DOHH2 (cell line): ENCODE data around the gene SPINDOC.

Source experiments
- H3F3A ChIP-seq: fragments of 200-600 bp; sonication (generic), shearing (Covaris generic); 2 replicates; pipeline ENCODE4 v1.6.0; 2016; ENCODE audit warnings: antibody characterized with exemption, mild to moderate bottlenecking; ENCODE audit not compliant: control insufficient read depth, insufficient read depth
- H3K27ac ChIP-seq: fragments of 200-600 bp; sonication (generic); 2 replicates; pipeline ENCODE4 v1.5.1; 2014; ENCODE audit warnings: low read depth, mild to moderate bottlenecking, low read length, moderate library complexity
- H3K27me3 ChIP-seq: fragments of 200-600 bp; sonication (generic); 2 replicates; pipeline ENCODE4 v1.6.1; 2014; ENCODE audit warnings: mild to moderate bottlenecking, low read length, mixed read lengths; ENCODE audit not compliant: control insufficient read depth
- H3K36me3 ChIP-seq: fragments of 200-600 bp; sonication (generic); 2 replicates; pipeline ENCODE4 v1.6.1; 2014; ENCODE audit warnings: mild to moderate bottlenecking, low read length, moderate library complexity, mixed read lengths; ENCODE audit not compliant: control insufficient read depth
- H3K4me1 ChIP-seq: fragments of 200-600 bp; sonication (generic); 2 replicates; pipeline ENCODE4 v1.6.1; 2014; ENCODE audit warnings: mild to moderate bottlenecking, low read length, mixed read lengths; ENCODE audit not compliant: control insufficient read depth
- H3K4me2 ChIP-seq: fragments of 200-600 bp; sonication (generic); 2 replicates; pipeline ENCODE4 v1.6.0; 2014; ENCODE audit warnings: mild to moderate bottlenecking, low read length, moderate library complexity
- H3K4me3 ChIP-seq: fragments of 200-600 bp; sonication (generic); 2 replicates; pipeline ENCODE4 v1.5.1; 2014; ENCODE audit warnings: mild to moderate bottlenecking, low read length, mixed read lengths
- H3K79me2 ChIP-seq: fragments of 200-600 bp; sonication (generic); 2 replicates; pipeline ENCODE4 v1.6.1; 2014; ENCODE audit warnings: mild to moderate bottlenecking, low read length, mixed read lengths; ENCODE audit not compliant: control insufficient read depth
- H3K9me2 ChIP-seq: fragments of 200-600 bp; sonication (generic); replicated peaks from 2 replicates; pipeline ENCODE4 v1.6.1; 2014; ENCODE audit warnings: mild to moderate bottlenecking, low read length, mixed read lengths; ENCODE audit not compliant: control insufficient read depth
- H3K9me3 ChIP-seq: fragments of 200-600 bp; sonication (generic); 2 replicates; pipeline ENCODE4 v1.6.1; 2014; ENCODE audit warnings: antibody characterized with exemption, low read length, mixed read lengths; ENCODE audit not compliant: control insufficient read depth, insufficient read depth
- H4K20me1 ChIP-seq: fragments of 200-600 bp; sonication (generic); 2 replicates; pipeline ENCODE4 v1.6.0; 2014; ENCODE audit warnings: low read depth, mild to moderate bottlenecking, antibody characterized with exemption, low read length, moderate library complexity; ENCODE audit not compliant: control insufficient read depth, insufficient read depth
- CTCF ChIP-seq: fragments of 200-600 bp; sonication (generic); IDR thresholded peaks from one replicate; pipeline ENCODE4 v1.5.1; 2014; ENCODE audit warnings: antibody characterized with exemption, mild to moderate bottlenecking, low read depth, low read length; ENCODE audit not compliant: poor library complexity, severe bottlenecking
- EZH2phosphoT487 ChIP-seq: fragments of 200-600 bp; sonication (generic); IDR thresholded peaks from 2 replicates; pipeline ENCODE4 v1.6.1; 2017; ENCODE audit warnings: borderline replicate concordance, mild to moderate bottlenecking, antibody characterized with exemption, low read length, moderate library complexity, mixed read lengths

Gene SPINDOC

DNA sequence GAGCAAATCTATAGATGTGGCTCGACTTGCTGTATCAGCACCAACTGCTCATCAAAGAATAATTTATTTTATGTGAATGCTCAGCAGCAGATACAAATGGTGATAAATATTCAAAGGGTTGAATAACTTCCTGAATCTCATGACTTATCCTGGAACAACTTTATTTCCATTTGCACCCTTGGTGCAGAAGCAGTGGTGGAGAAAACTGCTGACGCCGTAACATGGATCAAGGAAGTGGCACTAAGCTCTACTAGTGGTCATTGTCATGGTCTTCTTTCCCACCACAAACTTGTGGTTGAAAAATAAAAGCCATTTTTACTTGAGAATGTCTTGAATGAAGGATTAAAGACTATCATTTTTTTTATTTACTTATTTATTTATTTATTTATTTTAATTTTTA, 40.2 kb downstream of the SPINDOC start:
- Histone ChIP-seq H3K4me1 (peaks cover 7% of the 10 kb centered on the region), H3K9me2 (no peaks in the 10 kb centered on the region), H3K4me3 (no peak overlapping the region), H3K4me2 (no peak overlapping the region), H3K36me3 (peaks cover 25% of the 10 kb centered on the region), H3K9me3 (no peaks in the 10 kb centered on the region), H3K27me3 (no peaks in the 10 kb centered on the region), H3K79me2 (peaks cover 91% of the 10 kb centered on the region), H4K20me1 (peaks cover 11% of the 10 kb centered on the region), H3K27ac (no peak overlapping the region), H3F3A (no peaks in the 10 kb centered on the region)
- no peak for TF ChIP-seq EZH2phosphoT487
- no peak for TF ChIP-seq CTCF

DNA sequence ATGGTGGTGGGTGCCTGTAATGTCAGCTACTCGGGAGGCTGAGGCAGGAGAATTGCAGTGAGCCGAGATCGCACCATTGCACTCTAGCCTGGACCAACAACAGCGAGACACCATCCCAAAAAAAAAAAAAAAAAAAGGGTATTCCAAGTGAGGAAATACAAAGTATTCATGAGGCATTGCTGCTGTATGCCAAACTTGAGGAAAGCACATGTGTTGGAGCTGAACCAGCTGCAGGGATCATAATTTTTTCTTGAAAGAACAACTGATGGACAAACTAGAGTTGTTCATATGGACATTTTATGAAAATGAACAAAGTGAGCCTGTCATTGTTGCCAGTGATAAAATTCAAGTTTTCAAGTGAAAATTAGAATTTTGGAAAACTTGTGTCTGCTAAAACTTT, 41.4 kb downstream of the SPINDOC start:
- TF ChIP-seq EZH2phosphoT487 (no peak), CTCF (no peak)
- Histone ChIP-seq H3K4me2 (no peak overlapping the region), H3K9me3 (no peaks in the 10 kb centered on the region), H3K27ac (no peak overlapping the region), H3K9me2 (no peaks in the 10 kb centered on the region), H3F3A (no peaks in the 10 kb centered on the region), H3K36me3 (peaks cover 28% of the 10 kb centered on the region), H4K20me1 (peaks cover 14% of the 10 kb centered on the region), H3K4me1 (peaks cover 7% of the 10 kb centered on the region), H3K27me3 (no peaks in the 10 kb centered on the region), H3K4me3 (no peak overlapping the region), H3K79me2 (peaks cover 93% of the 10 kb centered on the region)

DNA sequence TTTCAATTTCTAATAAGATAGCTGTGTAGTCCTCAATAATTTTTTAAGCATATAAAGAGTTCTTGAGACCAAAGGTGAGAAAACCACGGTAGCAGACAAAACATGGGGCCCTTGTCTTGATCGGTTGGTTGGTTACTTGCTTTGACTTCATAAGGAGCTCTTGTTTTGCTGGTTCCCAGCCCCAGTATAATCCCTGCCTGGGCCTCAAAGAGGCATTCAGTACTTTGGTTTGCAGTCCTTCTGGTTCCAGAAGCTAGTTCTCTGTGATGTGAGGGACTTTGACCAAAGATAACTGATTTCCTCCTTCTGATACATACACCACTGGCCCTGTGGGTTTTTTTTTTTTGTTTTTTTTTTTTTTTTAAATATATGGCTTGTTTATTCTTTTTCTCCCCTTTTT, 42.7 kb downstream of the SPINDOC start:
- Histone ChIP-seq H3K4me1 (peaks cover 3% of the 10 kb centered on the region), H4K20me1 (peaks cover 13% of the 10 kb centered on the region)

More for the DNA sequence above, 42.7 kb downstream of the SPINDOC start:
- Histone ChIP-seq H3K36me3 (peaks cover 25% of the 10 kb centered on the region), H3K79me2 (peaks cover 91% of the 10 kb centered on the region), H3K4me2 (no peak overlapping the region), H3K27me3 (no peaks in the 10 kb centered on the region), H3K9me2 (no peaks in the 10 kb centered on the region), H3K4me3 (no peak overlapping the region), H3F3A (no peaks in the 10 kb centered on the region), H3K27ac (no peak overlapping the region), H3K9me3 (no peaks in the 10 kb centered on the region)
- TF ChIP-seq EZH2phosphoT487 (no peak), CTCF (no peak)
